SK-N-SH (cell line): Measurements from ENCODE around the gene MAPK12.

Experiments
- CTCF ChIP-seq: fragments of 200-600 bp; sonication (generic); IDR thresholded peaks from 2 replicates; pipeline ENCODE4 v1.6.1; 2017; ENCODE audit warnings: antibody characterized with exemption, mild to moderate bottlenecking, moderate library complexity
- POLR2AphosphoS5 ChIP-seq: IDR thresholded peaks from 2 replicates; pipeline ENCODE4 v1.6.1; 2012; ENCODE audit warnings: low read depth, low read length
- RAD21 ChIP-seq: IDR thresholded peaks from 2 replicates; pipeline ENCODE4 v1.6.1; 2012; ENCODE audit warnings: mild to moderate bottlenecking, low read length
- USF1 ChIP-seq: IDR thresholded peaks from 2 replicates; pipeline ENCODE4 v1.4.0; 2012; ENCODE audit warnings: low read depth, borderline replicate concordance
- ZBTB33 ChIP-seq: IDR thresholded peaks from 2 replicates; pipeline ENCODE4 v1.4.0; 2012; ENCODE audit warnings: low read depth, borderline replicate concordance

DNA sequence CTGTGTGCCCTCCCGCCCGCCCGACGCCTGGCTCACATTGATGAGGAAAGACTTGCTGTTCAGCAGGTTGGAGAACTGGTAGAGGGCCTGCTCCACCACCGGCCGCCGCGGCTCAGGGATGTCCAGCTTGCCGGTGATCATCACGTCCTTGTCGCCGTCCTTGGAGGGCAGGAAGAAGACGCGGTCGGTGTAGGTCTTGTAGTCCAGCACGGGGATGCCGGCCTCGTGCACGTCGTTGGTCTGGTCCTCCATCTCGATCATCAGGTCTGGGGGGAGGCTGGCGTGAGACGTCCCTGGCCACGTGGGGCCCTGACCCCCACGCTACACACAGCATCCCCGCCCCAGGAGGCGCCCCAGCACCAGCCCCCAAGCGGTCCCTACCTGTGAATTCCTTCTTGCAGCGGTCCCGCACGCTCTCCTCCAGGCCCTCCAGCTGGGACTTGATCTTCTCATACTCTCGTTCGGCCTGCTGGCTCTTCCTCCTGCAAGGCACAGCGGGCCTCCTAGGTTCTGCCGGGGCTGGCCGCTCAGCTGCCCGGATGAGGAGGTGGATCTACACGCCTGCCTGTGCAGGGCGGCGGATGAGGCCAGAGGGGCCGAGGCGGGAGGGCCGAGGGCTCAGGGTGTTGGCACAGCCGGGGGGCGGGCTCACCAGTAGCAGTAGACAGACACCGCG, 19.4 kb upstream of the MAPK12 start:
- TF ChIP-seq CTCF = no peak
- TF ChIP-seq RAD21 = no peak
- no peak for TF ChIP-seq POLR2AphosphoS5
- no peak for TF ChIP-seq USF1
- TF ChIP-seq ZBTB33 = no peak
